CD4-positive, alpha-beta memory T cell (primary cell): ENCODE results near the gene RNF8. TPM values are rescaled to one million over a fixed set of nuclear protein-coding genes. Genes with fewer than 3 reads are reported as not detected.
A peak's percentile ranks its signal among the peaks of the same experiment; 100 is the strongest.
"Not testable (repeated sequence)": the region's sequence is repeated elsewhere in the genome, so short reads cannot be mapped to it uniquely, and the experiment has no call there.

ENCODE experiments used
- CTCF ChIA-PET: fragments of 350-600 bp; sonication (Branson Sonifier 250); formaldehyde crosslinking; loops from one replicate; lab custom pipeline; 2021; ENCODE audit warnings: inconsistent platforms; ENCODE audit not compliant: partially characterized antibody; lab: Charles Lee
- POLR2A ChIA-PET: fragments of 350-600 bp; sonication (Branson Sonifier 250); formaldehyde crosslinking; loops from one replicate; lab custom pipeline; 2021; ENCODE audit not compliant: partially characterized antibody; lab: Charles Lee
- DNase-seq, 5 donors: peaks; one replicate each; pipeline versions ENCODE4 v3.0.0 to v3.0.0-alpha.2; 2020 to 2022; ENCODE audit warnings: mixed read lengths in 1 of 5
- H3K27ac ChIP-seq: one replicate; pipeline ENCODE4 v1.7.0; 2013; ENCODE audit warnings: low read depth, low read length
- H3K27me3 ChIP-seq: 2 replicates; pipeline ENCODE4 v1.7.0; 2013; ENCODE audit warnings: mild to moderate bottlenecking, low read length, moderate library complexity; ENCODE audit not compliant: insufficient read depth
- H3K36me3 ChIP-seq: 2 replicates; pipeline ENCODE4 v1.7.0; 2013; ENCODE audit warnings: mild to moderate bottlenecking, low read length, moderate library complexity; ENCODE audit not compliant: insufficient read depth
- H3K4me1 ChIP-seq: 2 replicates; pipeline ENCODE4 v1.7.0; 2013; ENCODE audit warnings: mild to moderate bottlenecking, low read length, moderate library complexity; ENCODE audit not compliant: insufficient read depth
- H3K4me3 ChIP-seq, 2 donors: one replicate each; pipeline ENCODE4 v1.7.0; 2013; ENCODE audit warnings: low read length in 2 of 2, mild to moderate bottlenecking in 1 of 2
- H3K9me3 ChIP-seq, 2 donors: one replicate each; pipeline ENCODE4 v1.7.0; 2013; ENCODE audit warnings: low read length in 2 of 2, control low read depth in 1 of 2; ENCODE audit not compliant: control insufficient read depth in 1 of 2
- H3K27ac Mint-ChIP-seq, 7 donors: one replicate each; pipeline ENCODE4 v1.8.0; 2020 to 2021; ENCODE audit warnings: mixed read lengths in 7 of 7, mild to moderate bottlenecking in 6 of 7, inconsistent platforms in 3 of 7, moderate library complexity in 3 of 7
- H3K27me3 Mint-ChIP-seq, 2 donors: one replicate each; pipeline ENCODE4 v1.8.0; 2020 to 2021; ENCODE audit warnings: mixed read lengths in 2 of 2
- H3K36me3 Mint-ChIP-seq, 2 donors: one replicate each; pipeline ENCODE4 v1.8.0; 2020 to 2021; ENCODE audit warnings: mixed read lengths in 2 of 2, inconsistent platforms in 1 of 2, mild to moderate bottlenecking in 1 of 2
- H3K4me1 Mint-ChIP-seq, 4 donors: one replicate each; pipeline ENCODE4 v1.8.0; 2020 to 2021; ENCODE audit warnings: mixed read lengths in 4 of 4, mild to moderate bottlenecking in 1 of 4
- H3K4me3 Mint-ChIP-seq, 8 donors: one replicate each; pipeline ENCODE4 v1.8.0; 2020 to 2021; ENCODE audit warnings: mixed read lengths in 8 of 8, mild to moderate bottlenecking in 7 of 8, moderate library complexity in 6 of 8, inconsistent platforms in 3 of 8
- H3K9me3 Mint-ChIP-seq, 8 donors: one replicate each; pipeline ENCODE4 v1.8.0; 2020 to 2021; ENCODE audit warnings: mixed read lengths in 8 of 8, mild to moderate bottlenecking in 5 of 8, inconsistent platforms in 3 of 8, moderate library complexity in 1 of 8
- intact Hi-C: fragments of 100-400 bp; cut with micrococcal nuclease; formaldehyde crosslinking; loops from one replicate; pipeline ENCODE4 v1.15.1; 2023
- polyA plus RNA-seq, 2 donors: library from polyadenylated mRNA; unstranded; fragments of 300-500 nt; fragmentation: Illumina TruSeq; gene quantifications; one replicate each; pipeline ENCODE4 v1.2.3, GENCODE V29; 2021
- total RNA-seq, 2 experiments: library from RNA; stranded (reverse); gene quantifications; one replicate each; pipeline ENCODE4 v1.2.3, GENCODE V29; 2021

The RNF8 gene
- total and polyA plus RNA-seq, 4 experiments from 2014 or later: 14.2 to 17.2 (median 15.7) TPM

- H3K9me3 Mint-ChIP-seq, CTCF ChIA-PET, H3K4me1 ChIP-seq, H3K27ac ChIP-seq, POLR2A ChIA-PET, H3K36me3 ChIP-seq, intact Hi-C loops, H3K27me3 ChIP-seq, H3K4me1 Mint-ChIP-seq, H3K4me3 ChIP-seq, DNase-seq, H3K27ac Mint-ChIP-seq, H3K36me3 Mint-ChIP-seq, H3K4me3 Mint-ChIP-seq, H3K9me3 ChIP-seq: not testable (repeated sequence)
- peaks cover 3 to 12% of the 10 kb centered on the region in 2 donors for H3K27me3 Mint-ChIP-seq
Observed at GRCh38 chr6:37345804-37346203, 8.0 kb upstream of the RNF8 start.

- Mint-ChIP-seq H3K36me3 (no peaks in the 10 kb centered on the region), H3K27ac (no peak overlapping the region)
Observed at GRCh38 chr6:37347177-37347576, 6.6 kb upstream of the RNF8 start.

GRCh38 chr6:37347670-37348111 is 6.1 kb upstream of the RNF8 start:
- POLR2A ChIA-PET: no interaction called here
- H3K4me3 ChIP-seq: no peak overlapping the region
- CTCF ChIA-PET: no interaction called here
- intact Hi-C loops: no loop called here
- Mint-ChIP-seq H3K4me3 (no peak overlapping the region), H3K4me1 (no peaks in the 10 kb centered on the region), H3K27ac (no peak overlapping the region), H3K27me3 (peaks cover 3 to 10% of the 10 kb centered on the region in 2 donors), H3K9me3 (peaks cover 0 to 4% (median 0%) of the 10 kb centered on the region in 8 donors), H3K36me3 (no peaks in the 10 kb centered on the region)
- H3K36me3 ChIP-seq: no peaks in the 10 kb centered on the region
- no peaks in the 10 kb centered on the region for H3K27me3 ChIP-seq
- H3K9me3 ChIP-seq: no peaks in the 10 kb centered on the region
- DNase-seq: no peak
- no peak overlapping the region for H3K27ac ChIP-seq
- no peaks in the 10 kb centered on the region for H3K4me1 ChIP-seq

More at GRCh38 chr6:37347177-37347576, 6.6 kb upstream of the RNF8 start:
- H3K4me3 ChIP-seq: no peak overlapping the region
- H3K27me3 ChIP-seq: no peaks in the 10 kb centered on the region
- H3K4me3 Mint-ChIP-seq: no peak overlapping the region
- intact Hi-C loops: no loop called here
- H3K27ac ChIP-seq: no peak overlapping the region
- H3K36me3 ChIP-seq: no peaks in the 10 kb centered on the region
- peaks cover 0 to 4% (median 0%) of the 10 kb centered on the region in 8 donors for H3K9me3 Mint-ChIP-seq
- DNase-seq: no peak
- no peaks in the 10 kb centered on the region for H3K9me3 ChIP-seq
- POLR2A ChIA-PET: no interaction called here
- no peaks in the 10 kb centered on the region for H3K4me1 Mint-ChIP-seq
- H3K27me3 Mint-ChIP-seq: peaks cover 3 to 10% of the 10 kb centered on the region in 2 donors
- no peaks in the 10 kb centered on the region for H3K4me1 ChIP-seq
- CTCF ChIA-PET: no interaction called here

- Histone ChIP-seq H3K27me3 (no peaks in the 10 kb centered on the region), H3K4me1 (peaks cover 15% of the 10 kb centered on the region), H3K36me3 (no peaks in the 10 kb centered on the region), H3K9me3 (no peaks in the 10 kb centered on the region), H3K4me3 (no peak overlapping the region), H3K27ac (no peak overlapping the region)
- no peak for DNase-seq
- Mint-ChIP-seq H3K27ac (no peak overlapping the region), H3K9me3 (peaks cover 0 to 4% (median 0%) of the 10 kb centered on the region in 8 donors), H3K36me3 (peaks cover 0 to 9% of the 10 kb centered on the region in 2 donors), H3K4me3 (no peak overlapping the region), H3K4me1 (peaks cover 14 to 26% (median 20%) of the 10 kb centered on the region in 4 donors), H3K27me3 (peaks cover 3 to 8% of the 10 kb centered on the region in 2 donors)
- POLR2A ChIA-PET: no interaction called here
- intact Hi-C loops: no loop called here
- CTCF ChIA-PET: no interaction called here
Observed at GRCh38 chr6:37351027-37351426, 2.8 kb upstream of the RNF8 start.

GRCh38 chr6:37352384-37352783 is 1.4 kb upstream of the RNF8 start:
- H3K9me3 Mint-ChIP-seq: no peaks in the 10 kb centered on the region
- intact Hi-C loops: no loop called here
- H3K4me3 Mint-ChIP-seq: peak overlapping the region; percentile 31 to 85 (median 46)
- H3K9me3 ChIP-seq: no peaks in the 10 kb centered on the region
- no peak for DNase-seq
- H3K36me3 Mint-ChIP-seq: peaks cover 0 to 9% of the 10 kb centered on the region in 2 donors
- ChIA-PET POLR2A (no interaction called here), CTCF (no interaction called here)
- no peaks in the 10 kb centered on the region for H3K27me3 ChIP-seq
- peaks cover 19 to 35% (median 27%) of the 10 kb centered on the region in 4 donors for H3K4me1 Mint-ChIP-seq
- H3K4me1 ChIP-seq: peaks cover 23% of the 10 kb centered on the region
- H3K27ac ChIP-seq: no peak overlapping the region
- no peaks in the 10 kb centered on the region for H3K36me3 ChIP-seq
- H3K4me3 ChIP-seq: no peak overlapping the region
- no peak overlapping the region for H3K27ac Mint-ChIP-seq
- peaks cover 0 to 2% of the 10 kb centered on the region in 2 donors for H3K27me3 Mint-ChIP-seq

GRCh38 chr6:37354526-37355384 is 972 bp downstream of the RNF8 start:
- Histone ChIP-seq H3K9me3 (no peaks in the 10 kb centered on the region), H3K27ac (peak overlapping the region; percentile 65), H3K36me3 (no peaks in the 10 kb centered on the region), H3K4me3 (peak overlapping the region; percentile 71 to 96), H3K27me3 (no peaks in the 10 kb centered on the region), H3K4me1 (peaks cover 30% of the 10 kb centered on the region)
- DNase-seq: peak in 2 of 5 donors; percentile 5 to 8
- peaks cover 26 to 42% (median 31%) of the 10 kb centered on the region in 4 donors for H3K4me1 Mint-ChIP-seq
- H3K36me3 Mint-ChIP-seq: peaks cover 0 to 9% of the 10 kb centered on the region in 2 donors
- no peaks in the 10 kb centered on the region for H3K9me3 Mint-ChIP-seq
- ChIA-PET CTCF (interaction anchor here (1.0 to 1.2 kb wide), 2 partner anchors 11 to 145 kb away, joined by 3 to 4 read pairs; no protein-coding TSS in a partner anchor), POLR2A (no interaction called here)
- H3K27ac Mint-ChIP-seq: peak overlapping the region in 6 of 7 donors; percentile 36 to 96 (median 90)
- intact Hi-C loops: loop anchor here (2.0 kb wide), 1 partner anchor 78 kb away; the partner anchor contains the start of gene CMTR1
- H3K27me3 Mint-ChIP-seq: no peaks in the 10 kb centered on the region
- H3K4me3 Mint-ChIP-seq: peak overlapping the region; percentile 92 to 98 (median 96)

- no peak overlapping the region for H3K27ac ChIP-seq
- H3K4me1 Mint-ChIP-seq: peaks cover 27 to 42% (median 32%) of the 10 kb centered on the region in 4 donors
- H3K27me3 Mint-ChIP-seq: no peaks in the 10 kb centered on the region
- no peak overlapping the region for H3K4me3 ChIP-seq
- ChIA-PET POLR2A (no interaction called here), CTCF (no interaction called here)
- no peaks in the 10 kb centered on the region for H3K27me3 ChIP-seq
- peak overlapping the region in 2 of 8 donors; percentile 9 to 10 for H3K4me3 Mint-ChIP-seq
- H3K36me3 ChIP-seq: peaks cover 21% of the 10 kb centered on the region
- H3K4me1 ChIP-seq: peaks cover 30% of the 10 kb centered on the region
- no peaks in the 10 kb centered on the region for H3K9me3 Mint-ChIP-seq
- peaks cover 7 to 26% of the 10 kb centered on the region in 2 donors for H3K36me3 Mint-ChIP-seq
- no peaks in the 10 kb centered on the region for H3K9me3 ChIP-seq
- H3K27ac Mint-ChIP-seq: no peak overlapping the region
- intact Hi-C loops: no loop called here
- DNase-seq: no peak
Observed at GRCh38 chr6:37357288-37357687, 3.5 kb downstream of the RNF8 start.
